Ascending aorta (tissue), 2 donors: ENCODE results near the gene LPAR1. TPM values are rescaled to one million over a fixed set of nuclear protein-coding genes. Genes with fewer than 3 reads are reported as not detected.
A peak's percentile ranks its signal among the peaks of the same experiment; 100 is the strongest.

Experiments used
- DNase-seq, 2 donors: peaks; one replicate each; pipeline ENCODE4 v3.0.0-alpha.2; 2019; ENCODE audit warnings: low spot score in 2 of 2
- H3K27ac ChIP-seq, 2 donors: fragments of 200-600 bp; sonication (generic); one replicate each; pipeline ENCODE4 v1.5.1; 2016 to 2017; ENCODE audit warnings: mild to moderate bottlenecking in 1 of 2
- H3K27me3 ChIP-seq: fragments of 200-600 bp; sonication (generic); one replicate; pipeline ENCODE4 v1.5.1; 2017
- H3K36me3 ChIP-seq, 2 donors: fragments of 200-600 bp; sonication (generic); one replicate each; pipeline ENCODE4 v1.5.1; 2016
- H3K4me1 ChIP-seq, 2 donors: fragments of 200-600 bp; sonication (generic); one replicate each; pipeline ENCODE4 v1.5.1; 2016 to 2017; ENCODE audit warnings: mild to moderate bottlenecking in 1 of 2
- H3K4me3 ChIP-seq, 2 donors: fragments of 200-600 bp; sonication (generic); one replicate each; pipeline ENCODE4 v1.5.1; 2016 to 2017; ENCODE audit warnings: mild to moderate bottlenecking in 1 of 2
- H3K9me3 ChIP-seq, 2 donors: fragments of 200-600 bp; sonication (generic); one replicate each; pipeline ENCODE4 v1.5.1; 2016
- intact Hi-C: fragments of 100-400 bp; cut with DNase I; formaldehyde crosslinking; loops from one replicate; pipeline ENCODE4 v1.15.1; 2023
- total RNA-seq: library from RNA; depleted of rRNA; stranded (reverse); fragments of >200 nt; gene quantifications from one replicate; pipeline ENCODE4 v1.1.0, GENCODE V29; 2016
- TF ChIP-seq, protein P1 (sequence below), 3 experiments: fragments of 200-600 bp in 2 of 3; fragments of 450-650 bp in 1 of 3; sonication (generic) in 2 of 3; IDR thresholded peaks; one replicate each; pipeline ENCODE4 v1.5.1; 2016 to 2019; ENCODE audit warnings: antibody characterized with exemption in 3 of 3, mild to moderate bottlenecking in 1 of 3, moderate library complexity in 1 of 3

Gene LPAR1
- total RNA-seq, 1 donor from 2014 or later: 35.4 TPM

DNA sequence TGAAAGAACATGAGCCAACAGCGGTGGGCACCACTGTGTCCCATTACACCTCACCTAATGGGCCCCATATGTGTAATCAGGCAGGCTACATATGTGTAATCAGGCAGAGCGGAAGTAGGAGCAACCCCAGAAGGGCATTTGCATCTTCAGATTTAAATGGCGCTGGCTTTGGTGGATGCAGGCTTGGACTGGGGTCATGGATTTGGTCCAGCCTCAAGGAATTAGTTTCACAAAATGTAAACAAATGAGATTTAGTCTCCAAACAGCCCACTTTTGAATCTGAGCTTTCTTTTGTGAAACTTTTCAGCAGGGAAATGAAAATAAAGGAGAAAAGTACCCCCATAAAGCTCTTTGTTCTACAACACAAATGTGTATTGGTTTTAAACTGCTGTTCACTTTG is 161.3 kb downstream of the LPAR1 start:
- TF ChIP-seq, protein P1, sequence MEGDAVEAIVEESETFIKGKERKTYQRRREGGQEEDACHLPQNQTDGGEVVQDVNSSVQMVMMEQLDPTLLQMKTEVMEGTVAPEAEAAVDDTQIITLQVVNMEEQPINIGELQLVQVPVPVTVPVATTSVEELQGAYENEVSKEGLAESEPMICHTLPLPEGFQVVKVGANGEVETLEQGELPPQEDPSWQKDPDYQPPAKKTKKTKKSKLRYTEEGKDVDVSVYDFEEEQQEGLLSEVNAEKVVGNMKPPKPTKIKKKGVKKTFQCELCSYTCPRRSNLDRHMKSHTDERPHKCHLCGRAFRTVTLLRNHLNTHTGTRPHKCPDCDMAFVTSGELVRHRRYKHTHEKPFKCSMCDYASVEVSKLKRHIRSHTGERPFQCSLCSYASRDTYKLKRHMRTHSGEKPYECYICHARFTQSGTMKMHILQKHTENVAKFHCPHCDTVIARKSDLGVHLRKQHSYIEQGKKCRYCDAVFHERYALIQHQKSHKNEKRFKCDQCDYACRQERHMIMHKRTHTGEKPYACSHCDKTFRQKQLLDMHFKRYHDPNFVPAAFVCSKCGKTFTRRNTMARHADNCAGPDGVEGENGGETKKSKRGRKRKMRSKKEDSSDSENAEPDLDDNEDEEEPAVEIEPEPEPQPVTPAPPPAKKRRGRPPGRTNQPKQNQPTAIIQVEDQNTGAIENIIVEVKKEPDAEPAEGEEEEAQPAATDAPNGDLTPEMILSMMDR (IDR thresholded peaks at IDR 0.05): no peak
- DNase-seq: no peak
- intact Hi-C loops: no loop called here
- peaks cover 7 to 8% of the 10 kb centered on the region in 2 donors for H3K36me3 ChIP-seq
- H3K4me3 ChIP-seq: no peak overlapping the region
- H3K4me1 ChIP-seq: peaks cover 0 to 12% of the 10 kb centered on the region in 2 donors
- H3K27ac ChIP-seq: peak overlapping the region; percentile 21 to 52
- no peaks in the 10 kb centered on the region for H3K27me3 ChIP-seq
- no peaks in the 10 kb centered on the region for H3K9me3 ChIP-seq

DNA sequence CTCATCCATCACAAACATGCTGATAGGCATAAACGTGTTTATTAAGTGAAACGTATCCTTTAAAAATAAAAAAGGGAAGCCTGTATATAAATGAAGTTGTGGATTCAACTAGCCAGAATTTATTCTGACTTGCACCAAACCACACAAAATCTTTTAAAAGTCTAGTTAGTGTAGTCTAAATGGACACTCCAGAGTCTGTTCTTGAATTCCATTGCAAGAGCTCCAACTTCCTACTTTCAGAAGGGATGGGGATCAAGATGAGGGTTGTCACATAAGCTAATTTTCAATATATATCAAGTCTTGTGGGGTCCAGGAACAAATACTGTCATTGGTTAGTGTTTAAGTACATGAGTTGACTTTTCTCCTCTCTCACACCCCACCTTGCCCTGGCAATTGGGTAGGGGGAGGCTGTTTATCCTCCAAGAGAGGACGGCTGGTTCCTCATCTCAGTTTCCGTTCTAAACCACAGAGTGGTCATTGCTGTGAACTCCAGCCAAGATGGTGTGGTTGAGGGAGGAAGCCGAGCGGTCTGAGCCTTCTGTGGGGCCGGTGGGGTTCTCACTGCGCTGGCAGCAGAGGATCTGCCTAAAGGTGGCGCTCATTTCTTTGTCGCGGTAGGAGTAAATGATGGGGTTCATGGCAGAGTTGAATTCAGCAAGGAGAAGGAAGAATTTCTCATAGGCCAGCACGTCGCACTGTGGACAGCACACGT is 163.2 kb downstream of the LPAR1 start:
- intact Hi-C loops: no loop called here

DNA sequence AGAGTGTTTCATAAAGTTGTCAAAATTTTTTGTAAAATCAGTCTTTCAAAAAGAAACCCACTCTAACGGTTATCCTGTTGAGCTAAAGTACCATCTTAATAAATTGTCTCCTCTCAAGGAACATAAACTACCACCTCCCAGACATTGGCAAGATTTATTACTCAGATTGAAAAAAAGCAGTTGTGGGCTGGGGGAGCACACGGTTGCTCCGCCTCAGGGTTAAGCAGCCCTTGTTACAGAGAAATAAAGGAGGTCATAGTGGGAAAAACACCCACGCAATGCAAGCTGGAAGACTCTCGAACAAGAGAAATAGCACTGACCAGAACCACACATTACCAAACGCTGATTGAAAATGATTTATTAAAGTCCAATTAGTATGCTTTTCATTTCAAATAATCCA is 165.3 kb downstream of the LPAR1 start:
- intact Hi-C loops: no loop called here
- peaks cover 0 to 5% of the 10 kb centered on the region in 2 donors for H3K4me1 ChIP-seq
- no peak overlapping the region for H3K4me3 ChIP-seq
- H3K27ac ChIP-seq: no peak overlapping the region
- H3K9me3 ChIP-seq: no peaks in the 10 kb centered on the region
- peaks cover 7 to 8% of the 10 kb centered on the region in 2 donors for H3K36me3 ChIP-seq
- no peaks in the 10 kb centered on the region for H3K27me3 ChIP-seq
- TF ChIP-seq, protein P1 (IDR thresholded peaks at IDR 0.05): no peak
- DNase-seq: no peak

More for the DNA sequence above, 163.2 kb downstream of the LPAR1 start:
- DNase-seq: peak in 1 of 2 donors; percentile 67
- no peak overlapping the region for H3K27ac ChIP-seq
- H3K36me3 ChIP-seq: peaks cover 7 to 8% of the 10 kb centered on the region in 2 donors
- peaks cover 0 to 7% of the 10 kb centered on the region in 2 donors for H3K4me1 ChIP-seq
- no peaks in the 10 kb centered on the region for H3K27me3 ChIP-seq
- H3K9me3 ChIP-seq: no peaks in the 10 kb centered on the region
- TF ChIP-seq, protein P1 (IDR thresholded peaks at IDR 0.05): no peak
- no peak overlapping the region for H3K4me3 ChIP-seq

DNA sequence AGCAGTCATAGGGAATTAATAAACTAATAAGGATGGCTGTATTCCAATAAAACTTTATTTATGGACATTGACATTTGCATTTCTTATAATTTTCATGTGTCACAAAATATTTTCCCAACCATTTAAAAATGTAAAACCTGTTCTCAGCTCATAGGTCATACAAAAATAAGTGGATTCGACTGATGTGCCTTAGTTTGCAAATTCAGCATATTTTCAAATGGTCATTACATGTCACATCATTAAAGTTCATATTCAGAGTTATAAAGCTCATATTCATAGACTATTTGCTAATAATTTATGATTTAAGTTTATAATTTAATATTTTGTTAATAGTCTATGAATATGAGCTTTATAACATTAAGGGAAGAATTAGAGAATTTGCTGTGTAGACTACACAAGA is 166.5 kb downstream of the LPAR1 start:
- peaks cover 7 to 8% of the 10 kb centered on the region in 2 donors for H3K36me3 ChIP-seq
- DNase-seq: no peak
- peaks cover 0 to 1% of the 10 kb centered on the region in 2 donors for H3K4me1 ChIP-seq
- no peaks in the 10 kb centered on the region for H3K27me3 ChIP-seq
- intact Hi-C loops: no loop called here
- TF ChIP-seq, protein P1 (IDR thresholded peaks at IDR 0.05): no peak
- no peaks in the 10 kb centered on the region for H3K9me3 ChIP-seq
- no peak overlapping the region for H3K4me3 ChIP-seq
- H3K27ac ChIP-seq: no peak overlapping the region

DNA sequence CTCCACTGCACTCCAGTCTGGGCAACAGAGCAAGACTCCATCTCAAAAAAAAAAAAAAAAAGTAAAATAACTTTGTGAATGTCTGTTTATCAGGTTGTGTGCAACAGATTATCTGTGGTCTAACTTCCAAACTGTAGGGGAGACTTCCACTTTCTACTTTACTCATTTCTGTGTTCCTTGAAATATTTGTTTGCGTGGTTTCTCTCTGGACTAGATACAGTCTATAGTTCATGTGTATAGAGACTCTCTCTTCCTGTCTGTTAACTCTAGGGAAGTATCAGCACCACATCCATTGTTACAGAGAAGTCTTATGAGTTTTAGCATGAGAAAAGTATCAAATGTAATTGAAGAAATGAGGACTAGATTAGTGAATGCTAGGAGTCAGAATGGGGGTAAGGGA is 168.3 kb downstream of the LPAR1 start:
- no peaks in the 10 kb centered on the region for H3K27me3 ChIP-seq
- intact Hi-C loops: no loop called here
- H3K4me1 ChIP-seq: no peaks in the 10 kb centered on the region
- H3K4me3 ChIP-seq: no peak overlapping the region
- TF ChIP-seq, protein P1 (IDR thresholded peaks at IDR 0.05): no peak
- H3K27ac ChIP-seq: no peak overlapping the region
- H3K9me3 ChIP-seq: no peaks in the 10 kb centered on the region
- H3K36me3 ChIP-seq: peaks cover 2% of the 10 kb centered on the region in 2 donors
- no peak for DNase-seq
